GM06990 (cell line): ENCODE results near the gene KIR2DL1.
"Not testable (repeated sequence)": the region's sequence is repeated elsewhere in the genome, so short reads cannot be mapped to it uniquely, and the experiment has no call there.

Experiments used
- DNase-seq: peaks from one replicate; pipeline ENCODE4 v3.0.0-alpha.2; 2011; ENCODE audit not compliant: insufficient read length; ENCODE audit errors: extremely low read depth
- H3K27me3 ChIP-seq: replicated peaks from 2 replicates; pipeline ENCODE4 v1.6.0; 2011; ENCODE audit warnings: low read length; ENCODE audit not compliant: control insufficient read depth, insufficient read depth
- H3K36me3 ChIP-seq: 2 replicates; pipeline ENCODE4 v1.5.1; 2011; ENCODE audit warnings: low read length; ENCODE audit not compliant: control insufficient read depth, insufficient read depth
- H3K4me3 ChIP-seq: replicated peaks from 2 replicates; pipeline ENCODE4 v1.5.1; 2011; ENCODE audit warnings: low read depth, mild to moderate bottlenecking, control low read depth, low read length
- TF ChIP-seq, protein P1 (sequence below): IDR thresholded peaks from 2 replicates; pipeline ENCODE4 v1.5.1; 2011; ENCODE audit warnings: low read length, control low read depth, mild to moderate bottlenecking, inconsistent platforms; ENCODE audit not compliant: insufficient read depth, poor library complexity, severe bottlenecking

KIR2DL1 gene

DNA sequence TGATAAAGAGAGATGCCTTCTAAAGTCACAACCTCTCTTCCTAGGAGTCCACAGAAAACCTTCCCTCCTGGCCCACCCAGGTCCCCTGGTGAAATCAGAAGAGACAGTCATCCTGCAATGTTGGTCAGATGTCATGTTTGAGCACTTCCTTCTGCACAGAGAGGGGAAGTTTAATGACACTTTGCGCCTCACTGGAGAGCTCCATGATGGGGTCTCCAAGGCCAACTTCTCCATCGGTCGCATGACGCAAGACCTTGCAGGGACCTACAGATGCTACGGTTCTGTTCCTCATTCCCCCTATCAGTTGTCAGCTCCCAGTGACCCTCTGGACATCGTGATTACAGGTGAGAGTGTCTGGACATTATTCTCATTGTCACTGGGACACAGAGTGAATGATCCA lies 18.6 kb downstream of the KIR2DL1 start:
- not testable (repeated sequence) for H3K36me3 ChIP-seq, H3K4me3 ChIP-seq, DNase-seq, H3K27me3 ChIP-seq

DNA sequence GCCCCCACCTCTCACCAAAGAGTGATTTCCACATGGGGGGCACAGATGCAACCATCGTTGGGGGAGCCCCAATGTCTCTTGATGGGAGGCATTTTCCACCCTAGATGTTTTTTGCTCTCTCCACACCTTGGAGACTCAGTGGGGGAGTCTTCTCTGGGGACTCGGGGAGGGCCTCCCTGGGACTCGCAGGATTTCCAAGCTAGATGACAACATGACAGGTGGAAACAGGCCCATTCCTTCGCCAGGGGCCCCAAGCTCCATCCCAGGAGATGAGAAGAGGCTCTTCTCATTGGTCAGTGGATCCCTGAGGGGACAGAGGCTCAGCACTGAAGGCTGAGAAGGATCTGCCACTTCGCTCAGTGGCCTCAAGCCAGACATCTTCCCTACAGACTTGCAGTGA lies 21.1 kb downstream of the KIR2DL1 start:
- H3K4me3 ChIP-seq, result no peak overlapping the region
- TF ChIP-seq, protein P1, sequence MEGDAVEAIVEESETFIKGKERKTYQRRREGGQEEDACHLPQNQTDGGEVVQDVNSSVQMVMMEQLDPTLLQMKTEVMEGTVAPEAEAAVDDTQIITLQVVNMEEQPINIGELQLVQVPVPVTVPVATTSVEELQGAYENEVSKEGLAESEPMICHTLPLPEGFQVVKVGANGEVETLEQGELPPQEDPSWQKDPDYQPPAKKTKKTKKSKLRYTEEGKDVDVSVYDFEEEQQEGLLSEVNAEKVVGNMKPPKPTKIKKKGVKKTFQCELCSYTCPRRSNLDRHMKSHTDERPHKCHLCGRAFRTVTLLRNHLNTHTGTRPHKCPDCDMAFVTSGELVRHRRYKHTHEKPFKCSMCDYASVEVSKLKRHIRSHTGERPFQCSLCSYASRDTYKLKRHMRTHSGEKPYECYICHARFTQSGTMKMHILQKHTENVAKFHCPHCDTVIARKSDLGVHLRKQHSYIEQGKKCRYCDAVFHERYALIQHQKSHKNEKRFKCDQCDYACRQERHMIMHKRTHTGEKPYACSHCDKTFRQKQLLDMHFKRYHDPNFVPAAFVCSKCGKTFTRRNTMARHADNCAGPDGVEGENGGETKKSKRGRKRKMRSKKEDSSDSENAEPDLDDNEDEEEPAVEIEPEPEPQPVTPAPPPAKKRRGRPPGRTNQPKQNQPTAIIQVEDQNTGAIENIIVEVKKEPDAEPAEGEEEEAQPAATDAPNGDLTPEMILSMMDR, result no peak
- H3K36me3 ChIP-seq, result no peaks in the 10 kb centered on the region
- no peak for DNase-seq
- no peaks in the 10 kb centered on the region for H3K27me3 ChIP-seq

DNA sequence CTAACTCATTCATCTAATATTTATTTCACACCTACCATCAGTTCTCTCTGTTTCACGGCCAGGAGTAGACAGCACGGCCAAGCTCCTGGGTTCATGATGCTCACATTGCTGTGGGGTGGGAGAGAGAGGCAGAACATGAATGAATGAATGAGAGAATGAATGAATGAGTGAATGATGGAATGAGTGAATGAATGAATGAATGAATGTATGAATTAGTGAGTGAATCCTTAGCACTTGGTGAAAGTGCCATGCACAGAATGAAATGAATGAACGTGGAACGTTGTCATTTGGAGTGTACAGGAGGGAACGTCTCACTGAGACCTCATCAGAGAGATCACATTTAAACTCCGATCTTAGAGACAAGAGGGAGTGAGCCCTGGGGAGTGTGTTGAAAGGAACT lies 21.9 kb downstream of the KIR2DL1 start:
- TF ChIP-seq, protein P1, result no peak
- no peaks in the 10 kb centered on the region for H3K27me3 ChIP-seq
- H3K4me3 ChIP-seq, result no peak overlapping the region
- H3K36me3 ChIP-seq, result no peaks in the 10 kb centered on the region
- no peak for DNase-seq

DNA sequence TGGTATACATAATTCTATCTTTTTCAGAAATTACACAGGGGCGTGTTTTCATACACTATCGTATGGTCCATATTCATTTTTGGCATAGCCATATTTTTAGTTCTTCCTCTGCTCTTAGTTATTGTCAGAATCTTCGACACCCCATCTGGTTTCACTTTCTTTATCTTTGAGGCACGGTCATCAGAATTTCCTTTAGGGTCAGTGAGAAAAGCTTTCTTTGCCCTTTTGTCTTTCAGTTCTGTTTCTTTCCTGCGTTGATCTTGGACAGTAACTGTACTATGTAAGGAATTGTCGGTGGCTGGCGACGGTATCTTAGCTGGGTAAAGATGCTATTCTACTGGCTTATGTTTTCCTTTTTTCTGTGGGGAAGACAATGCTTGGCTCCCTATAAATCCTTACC lies 23.2 kb downstream of the KIR2DL1 start:
- Histone ChIP-seq H3K4me3 (peak overlapping the region; percentile 48), H3K27me3 (no peaks in the 10 kb centered on the region), H3K36me3 (no peaks in the 10 kb centered on the region)
- DNase-seq, result peak; percentile 11
- TF ChIP-seq, protein P1, result no peak

DNA sequence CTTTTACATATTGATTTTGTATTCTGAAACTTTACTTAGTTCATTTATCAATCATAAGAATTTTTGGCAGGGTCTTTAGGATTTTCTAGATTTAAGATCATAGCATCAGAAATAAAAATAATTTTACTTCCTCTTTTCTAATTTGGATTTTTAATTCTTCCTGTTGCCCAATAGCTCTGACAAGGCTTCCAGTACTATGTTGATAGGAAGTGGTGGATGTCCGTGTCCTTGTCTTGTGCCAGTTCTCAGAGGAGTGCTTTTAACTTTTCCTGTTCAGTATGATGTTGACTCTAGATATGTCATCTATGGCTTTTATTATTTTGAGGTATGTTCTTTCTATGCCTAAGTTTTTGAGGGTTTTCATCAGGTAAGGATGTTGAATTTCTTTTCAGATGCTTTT lies 26.2 kb downstream of the KIR2DL1 start:
- TF ChIP-seq, protein P1, result no peak
- no peaks in the 10 kb centered on the region for H3K36me3 ChIP-seq
- DNase-seq, result no peak
- H3K4me3 ChIP-seq, result no peak overlapping the region
- H3K27me3 ChIP-seq, result no peaks in the 10 kb centered on the region

DNA sequence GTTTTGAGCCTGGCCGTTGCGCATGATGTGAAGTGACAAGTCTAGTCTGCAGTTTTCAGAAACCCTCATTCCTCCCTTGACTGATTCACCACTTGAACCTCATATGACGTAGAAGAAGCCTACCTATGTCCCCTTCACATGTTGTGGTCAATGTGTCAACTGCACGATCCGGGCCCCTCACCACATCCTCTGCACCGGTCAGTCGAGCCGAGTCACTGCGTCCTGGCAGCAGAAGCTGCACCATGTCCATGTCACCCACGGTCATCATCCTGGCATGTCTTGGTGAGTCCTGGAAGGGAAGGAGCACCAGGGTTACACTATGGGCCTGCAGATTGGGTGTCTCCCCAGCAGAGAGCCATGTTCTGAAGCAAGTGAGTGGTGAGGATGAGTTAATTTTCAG lies 33.8 kb downstream of the KIR2DL1 start, which contains the start of gene KIR2DL4:
Gene KIR2DL4, plus strand, starts transcription at position 201 of the 400 bp plus-strand sequence. Its CDS starts 42 bp downstream, at position 243.
- TF ChIP-seq, protein P1, result no peak
- DNase-seq, result peak; percentile 3
- H3K36me3 ChIP-seq, result no peaks in the 10 kb centered on the region
- H3K4me3 ChIP-seq, result no peak within 1 kb of the TSS
- no peaks in the 10 kb centered on the region for H3K27me3 ChIP-seq
